Adrenal gland (tissue), 5 donors: ENCODE results near the gene CDCA7L.

ENCODE experiments used
- CTCF ChIP-seq, 6 experiments: fragments of 450-650 bp in 4 of 6; fragments of 200-600 bp in 2 of 6; sonication (generic) in 1 of 6; IDR thresholded peaks; 1 replicate in 5 of 6; 2 replicates in 1 of 6; pipeline versions ENCODE4 v1.5.1 to v1.8.0; 2016 to 2021; ENCODE audit warnings: antibody characterized with exemption in 6 of 6, mild to moderate bottlenecking in 2 of 6, moderate library complexity in 1 of 6
- POLR2A ChIP-seq, 2 donors: fragments of 450-650 bp; IDR thresholded peaks; one replicate each; pipeline ENCODE4 v1.6.1; 2017; ENCODE audit warnings: antibody characterized with exemption in 2 of 2, mild to moderate bottlenecking in 2 of 2, moderate library complexity in 1 of 2
- donor health status: DM: no; HTN: no; CAD: no.

GRCh38 chr7:21887779-21888178 lies 57.9 kb downstream of the CDCA7L start:
- TF ChIP-seq CTCF (IDR thresholded peaks at IDR 0.05) (no peak), POLR2A (IDR thresholded peaks at IDR 0.05) (no peak)
